ENCODE results near the gene ZFP64. TPM values are rescaled to one million over a fixed set of nuclear protein-coding genes. Genes with fewer than 3 reads are reported as not detected.

The ZFP64 gene
- 10 to 100 TPM; 23.0 to 24.3 (median 23.8) TPM for total RNA-seq (2021; fragmentation: NEBNext Ultra II Directional; extraction: Animal tissue kit (Norgen Biotek cat#: 25700))
- long read RNA-seq, transcript ZFP64-208 (5 exons, 762 nt): minor isoform, 7 of 29 reads
- long read RNA-seq, transcript ZFP64-201 (6 exons, 3,264 nt): minor isoform, 5 of 29 reads
- long read RNA-seq, transcript ZFP64-206 (5 exons, 2,234 nt): major isoform, 8 of 29 reads
- long read RNA-seq, partial matches to known transcripts: 2 of 29 reads
- long read RNA-seq, other reads (novel, unspliced or antisense): 7 of 29 reads

DNA sequence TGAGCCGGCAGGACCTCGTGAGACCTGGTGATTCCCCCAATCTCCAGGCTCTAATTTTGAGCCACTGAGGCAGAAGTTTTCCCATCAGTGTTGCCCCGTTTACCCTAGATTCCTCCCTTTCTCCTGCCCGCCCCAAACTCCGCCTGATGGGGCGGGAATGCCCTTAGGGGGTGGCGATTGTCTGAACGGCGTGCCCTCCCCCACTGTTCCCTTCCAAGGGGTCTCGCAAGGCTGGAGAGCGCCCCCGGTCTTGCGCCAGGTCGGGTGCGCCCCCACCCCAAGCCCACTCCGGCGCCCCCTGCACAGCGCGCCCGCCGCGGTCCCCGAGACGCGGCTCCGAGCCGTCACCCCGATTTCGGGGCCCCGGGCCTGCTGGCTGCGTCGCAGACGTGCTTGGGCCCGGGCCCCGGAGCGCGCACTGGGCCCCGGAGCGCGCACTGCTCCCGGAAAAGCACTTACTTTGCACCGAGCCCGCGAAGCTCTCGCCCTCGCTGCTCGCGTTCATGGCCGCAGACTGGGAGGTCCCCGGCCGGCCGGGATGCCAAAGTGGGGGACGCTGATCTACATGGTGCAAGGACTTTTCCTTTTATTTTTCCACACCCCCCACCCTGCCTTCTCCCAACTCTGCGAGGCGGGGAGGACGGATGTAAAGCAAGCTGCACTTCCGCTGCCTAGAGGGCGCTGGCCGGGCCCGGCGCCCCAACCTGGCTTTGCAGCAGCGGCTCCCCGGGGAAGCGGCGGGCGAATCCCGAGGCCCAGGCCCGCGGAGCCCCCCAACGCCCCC lies at the start of gene ZFP64:
Gene ZFP64 (minus strand): TSS at position 648 of the 784 bp plus-strand sequence. CDS start 143 bp downstream, at position 505.
- H3K27me3 Mint-ChIP-seq (ENCODE audit: insufficient read depth): peaks cover 2% of the 10 kb centered on the region; the same call in 1 of the 2 replicates
- H3K4me1 Mint-ChIP-seq (ENCODE audit: low read depth): peaks cover 18% of the 10 kb centered on the region
- peak within 1 kb of the TSS; percentile 94 for H3K4me3 Mint-ChIP-seq
- H3K36me3 Mint-ChIP-seq (ENCODE audit: low read depth): no peaks in the 10 kb centered on the region
- no peaks in the 10 kb centered on the region for H3K9me3 Mint-ChIP-seq
- TF ChIP-seq, protein P1, sequence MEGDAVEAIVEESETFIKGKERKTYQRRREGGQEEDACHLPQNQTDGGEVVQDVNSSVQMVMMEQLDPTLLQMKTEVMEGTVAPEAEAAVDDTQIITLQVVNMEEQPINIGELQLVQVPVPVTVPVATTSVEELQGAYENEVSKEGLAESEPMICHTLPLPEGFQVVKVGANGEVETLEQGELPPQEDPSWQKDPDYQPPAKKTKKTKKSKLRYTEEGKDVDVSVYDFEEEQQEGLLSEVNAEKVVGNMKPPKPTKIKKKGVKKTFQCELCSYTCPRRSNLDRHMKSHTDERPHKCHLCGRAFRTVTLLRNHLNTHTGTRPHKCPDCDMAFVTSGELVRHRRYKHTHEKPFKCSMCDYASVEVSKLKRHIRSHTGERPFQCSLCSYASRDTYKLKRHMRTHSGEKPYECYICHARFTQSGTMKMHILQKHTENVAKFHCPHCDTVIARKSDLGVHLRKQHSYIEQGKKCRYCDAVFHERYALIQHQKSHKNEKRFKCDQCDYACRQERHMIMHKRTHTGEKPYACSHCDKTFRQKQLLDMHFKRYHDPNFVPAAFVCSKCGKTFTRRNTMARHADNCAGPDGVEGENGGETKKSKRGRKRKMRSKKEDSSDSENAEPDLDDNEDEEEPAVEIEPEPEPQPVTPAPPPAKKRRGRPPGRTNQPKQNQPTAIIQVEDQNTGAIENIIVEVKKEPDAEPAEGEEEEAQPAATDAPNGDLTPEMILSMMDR (IDR thresholded peaks at IDR 0.05): peak; percentile 81
- DNase-seq: peak; percentile 68
- H3K27ac Mint-ChIP-seq: peak within 1 kb of the TSS; percentile 78

DNA sequence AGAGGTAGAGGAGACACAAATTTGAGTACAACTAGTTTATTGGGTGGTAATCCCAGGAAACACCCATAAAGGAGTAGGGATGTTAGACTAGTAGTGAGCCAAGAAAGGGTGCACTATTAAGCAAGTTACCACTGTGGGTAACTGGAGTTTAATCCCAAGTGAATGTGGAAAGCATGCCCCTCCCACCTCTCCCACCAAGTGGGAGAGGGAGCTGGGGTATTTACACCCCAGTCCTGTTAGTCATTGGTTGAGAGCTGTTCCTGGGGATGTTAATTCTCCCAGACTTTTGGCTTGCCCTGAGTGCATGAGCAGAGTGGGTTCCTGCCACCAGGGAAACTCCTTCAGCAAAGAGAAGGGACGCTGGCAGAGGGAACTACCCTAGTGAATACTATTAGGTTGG lies 49.2 kb upstream of the ZFP64 start:
- Mint-ChIP-seq H3K27me3 (ENCODE audit: insufficient read depth) (peaks cover 5% of the 10 kb centered on the region), H3K9me3 (no peaks in the 10 kb centered on the region), H3K36me3 (ENCODE audit: low read depth) (no peaks in the 10 kb centered on the region), H3K27ac (no peak overlapping the region), H3K4me3 (no peak overlapping the region), H3K4me1 (ENCODE audit: low read depth) (no peaks in the 10 kb centered on the region)
- no peak for DNase-seq
- TF ChIP-seq, protein P1 (IDR thresholded peaks at IDR 0.05): no peak

DNA sequence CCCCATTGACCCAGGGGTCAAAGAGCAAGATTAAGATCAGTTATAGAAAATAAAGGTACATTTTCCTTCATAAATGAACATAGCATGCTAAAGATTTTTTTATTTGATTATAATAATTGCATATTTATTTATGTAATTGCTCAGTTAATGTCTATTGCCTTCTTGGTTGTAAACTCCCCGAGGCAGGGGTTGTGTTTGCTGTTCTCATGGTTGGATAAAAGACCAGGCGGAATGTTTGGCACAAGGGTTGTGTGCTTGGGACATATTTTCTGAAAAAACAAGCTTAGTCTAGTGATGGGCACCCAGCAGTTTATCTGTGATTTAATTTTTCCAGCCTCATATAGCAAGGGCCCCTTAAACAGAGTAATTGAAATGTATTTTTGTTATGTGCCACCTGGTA lies 47.5 kb upstream of the ZFP64 start:
- no peaks in the 10 kb centered on the region for H3K9me3 Mint-ChIP-seq
- peaks cover 5% of the 10 kb centered on the region for H3K27me3 Mint-ChIP-seq (ENCODE audit: insufficient read depth)
- no peaks in the 10 kb centered on the region for H3K4me1 Mint-ChIP-seq (ENCODE audit: low read depth)
- TF ChIP-seq, protein P1 (IDR thresholded peaks at IDR 0.05): no peak
- H3K36me3 Mint-ChIP-seq (ENCODE audit: low read depth): no peaks in the 10 kb centered on the region
- no peak overlapping the region for H3K27ac Mint-ChIP-seq
- no peak overlapping the region for H3K4me3 Mint-ChIP-seq
- no peak for DNase-seq

DNA sequence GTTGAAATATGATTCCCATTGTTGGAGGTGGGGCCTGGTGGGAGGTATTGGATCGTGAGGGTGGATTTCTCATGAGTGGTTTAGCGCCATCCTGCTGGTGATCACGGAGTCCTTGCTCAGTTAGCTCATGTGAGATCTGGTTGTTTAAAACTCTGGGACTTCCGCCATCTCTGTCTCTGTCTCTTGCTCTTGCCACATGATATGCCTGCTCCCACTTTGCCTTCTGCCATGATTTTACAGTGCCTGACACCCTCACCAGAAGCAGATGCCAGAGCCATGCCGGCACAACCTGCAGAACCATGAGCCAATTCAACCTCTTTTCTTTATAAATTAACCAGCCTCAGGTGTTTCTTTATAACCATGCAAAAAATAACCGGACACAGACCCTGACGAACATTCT lies 44.7 kb upstream of the ZFP64 start:
- Mint-ChIP-seq H3K27me3 (ENCODE audit: insufficient read depth) (peaks cover 5% of the 10 kb centered on the region), H3K9me3 (no peaks in the 10 kb centered on the region), H3K36me3 (ENCODE audit: low read depth) (no peaks in the 10 kb centered on the region), H3K27ac (no peak overlapping the region), H3K4me3 (no peak overlapping the region), H3K4me1 (ENCODE audit: low read depth) (no peaks in the 10 kb centered on the region)
- DNase-seq: no peak
- TF ChIP-seq, protein P1 (IDR thresholded peaks at IDR 0.05): no peak

DNA sequence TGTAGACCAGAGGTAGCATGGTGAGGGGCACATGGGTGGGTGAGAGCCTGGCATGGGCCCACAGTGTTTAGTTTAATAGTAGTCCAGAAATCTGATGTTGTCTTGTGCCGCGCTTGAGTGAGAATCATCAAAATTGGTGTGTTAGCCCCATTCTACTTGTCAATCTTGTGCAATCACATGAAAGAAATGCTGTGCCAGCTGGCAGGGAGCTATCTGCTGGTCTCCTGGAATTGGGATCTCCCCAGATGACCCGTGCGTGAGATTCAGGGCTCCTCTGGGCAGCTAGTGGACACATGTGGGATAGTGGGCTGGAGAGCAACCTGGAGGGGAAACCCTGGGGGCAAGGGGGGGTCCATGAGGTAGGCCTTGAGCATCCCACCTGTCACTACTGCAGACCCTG lies 43.5 kb upstream of the ZFP64 start:
- H3K4me1 Mint-ChIP-seq (ENCODE audit: low read depth): no peaks in the 10 kb centered on the region
- H3K4me3 Mint-ChIP-seq: no peak overlapping the region
- TF ChIP-seq, protein P1 (IDR thresholded peaks at IDR 0.05): no peak
- H3K9me3 Mint-ChIP-seq: no peaks in the 10 kb centered on the region
- H3K36me3 Mint-ChIP-seq (ENCODE audit: low read depth): no peaks in the 10 kb centered on the region
- DNase-seq: no peak
- peaks cover 3% of the 10 kb centered on the region for H3K27me3 Mint-ChIP-seq (ENCODE audit: insufficient read depth)
- no peak overlapping the region for H3K27ac Mint-ChIP-seq

Measured in HFFc6 (cell line).